Activated B cell treated with CpG ODN at 0.5 μM for 24 hours (primary cell): Measurements from ENCODE around the gene LRRK2. TPM values are rescaled to one million over a fixed set of nuclear protein-coding genes. Genes with fewer than 3 reads are reported as not detected.
A peak's percentile ranks its signal among the peaks of the same experiment; 100 is the strongest.

ENCODE experiments used
- ATAC-seq: fragments of 200-7000 bp; cut with Tn5 transposase; one replicate; pipeline ENCODE4 v1.10.0; 2021; ENCODE audit warnings: low read depth, mild to moderate bottlenecking, moderate library complexity
- CTCF ChIA-PET: fragments of 350-600 bp; sonication (Branson Sonifier 250); formaldehyde crosslinking; loops from one replicate; lab custom pipeline; 2021; ENCODE audit warnings: antibody characterized with exemption; lab: Charles Lee
- POLR2A ChIA-PET: fragments of 350-600 bp; sonication (Branson Sonifier 250); formaldehyde crosslinking; loops from one replicate; lab custom pipeline; 2021; ENCODE audit warnings: antibody characterized with exemption; lab: Charles Lee
- DNase-seq: peaks from one replicate; pipeline ENCODE4 v3.0.0; 2022
- H3K27ac Mint-ChIP-seq: one replicate; pipeline ENCODE4 v1.8.0; 2020; ENCODE audit warnings: mixed read lengths
- H3K27me3 Mint-ChIP-seq: one replicate; pipeline ENCODE4 v1.8.0; 2021; ENCODE audit warnings: mixed read lengths
- H3K36me3 Mint-ChIP-seq: one replicate; pipeline ENCODE4 v1.8.0; 2021; ENCODE audit warnings: low read depth, mixed read lengths
- H3K4me1 Mint-ChIP-seq: one replicate; pipeline ENCODE4 v1.8.0; 2021; ENCODE audit warnings: mixed read lengths
- H3K4me3 Mint-ChIP-seq: one replicate; pipeline ENCODE4 v1.8.0; 2020; ENCODE audit warnings: mild to moderate bottlenecking, mixed read lengths
- H3K9me3 Mint-ChIP-seq: one replicate; pipeline ENCODE4 v1.8.0; 2020; ENCODE audit warnings: mixed read lengths
- CTCF ChIP-seq: fragments of 200-600 bp; IDR thresholded peaks from one replicate; pipeline ENCODE4 v1.8.0; 2022; ENCODE audit warnings: antibody characterized with exemption, mild to moderate bottlenecking
- intact Hi-C: fragments of 100-400 bp; cut with micrococcal nuclease; formaldehyde crosslinking; loops from one replicate; pipeline ENCODE4 v1.15.1; 2024
- total RNA-seq: library from RNA; stranded (reverse); gene quantifications from 2 replicates; pipeline ENCODE4 v1.2.3, GENCODE V29; 2022

Gene LRRK2
- total RNA-seq, 1 donor from 2014 or later, result 71.7 TPM

DNA sequence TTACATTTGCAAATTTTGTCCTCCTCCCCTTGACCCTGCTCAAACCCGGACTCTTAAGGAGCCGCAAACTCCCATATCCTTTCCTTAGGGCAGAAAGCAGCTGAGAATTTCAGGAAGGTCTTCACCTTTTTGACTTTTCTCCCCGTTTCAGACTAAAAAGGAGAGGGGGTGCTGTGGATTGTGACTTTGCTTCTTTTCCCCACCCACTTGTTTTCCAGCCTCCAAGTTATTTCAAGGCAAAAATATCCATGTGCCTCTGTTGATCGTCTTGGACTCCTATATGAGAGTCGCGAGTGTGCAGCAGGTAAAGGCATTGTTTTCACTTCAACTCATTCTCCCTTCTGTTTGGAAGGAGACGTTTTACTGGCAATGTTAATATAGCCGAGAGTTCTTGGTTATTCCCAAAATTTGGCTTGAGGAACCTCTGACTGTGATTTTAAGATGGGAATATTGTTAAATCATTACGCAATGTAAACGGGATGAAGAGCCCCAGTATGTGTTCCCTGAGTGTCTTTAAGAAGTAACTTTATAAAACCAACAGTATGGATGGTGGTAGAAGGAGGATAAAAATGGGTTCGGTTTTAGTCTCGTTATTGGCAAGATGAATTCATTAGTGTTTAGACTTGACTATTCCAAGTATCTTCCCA, 663 bp downstream of the LRRK2 start:
- Mint-ChIP-seq H3K4me3 (peak overlapping the region; percentile 91), H3K27ac (peak overlapping the region; percentile 95), H3K27me3 (no peaks in the 10 kb centered on the region), H3K9me3 (peaks cover 7% of the 10 kb centered on the region), H3K36me3 (peaks cover 27% of the 10 kb centered on the region), H3K4me1 (peaks cover 69% of the 10 kb centered on the region)
- ChIA-PET CTCF (interaction anchor here (0.7 to 1.9 kb wide), 9 partner anchors 13 to 88 kb away, joined by 3 to 9 read pairs (median 4); no protein-coding TSS in a partner anchor), POLR2A (interaction anchor here (0.6 to 2.7 kb wide), 31 partner anchors 7 to 606 kb away, joined by 3 to 105 read pairs (median 10); partner anchors contain the start of genes ABCD2 and SLC2A13)
- no peak for TF ChIP-seq CTCF
- ATAC-seq (no peak), DNase-seq (no peak)
- intact Hi-C loops, result no loop called here

GRCh38 chr12:40225984-40226602, 1.3 kb downstream of the LRRK2 start:
- TF ChIP-seq CTCF, result no peak
- peaks cover 27% of the 10 kb centered on the region for H3K36me3 Mint-ChIP-seq
- H3K27ac Mint-ChIP-seq, result peak overlapping the region; percentile 95
- H3K27me3 Mint-ChIP-seq, result no peaks in the 10 kb centered on the region
- intact Hi-C loops, result loop anchor here (1.0 kb wide), 7 partner anchors 23 to 119 kb away; no protein-coding TSS in a partner anchor
- peak; percentile 51 for ATAC-seq
- ChIA-PET POLR2A (interaction anchor here (0.8 to 1.9 kb wide), 5 partner anchors 37 to 88 kb away, joined by 3 to 6 read pairs (median 5); no protein-coding TSS in a partner anchor), CTCF (interaction anchor here (1.0 to 1.4 kb wide), 2 partner anchors 18 to 88 kb away, joined by 4 read pairs; no protein-coding TSS in a partner anchor)
- H3K9me3 Mint-ChIP-seq, result peaks cover 7% of the 10 kb centered on the region
- DNase-seq, result no peak
- peak overlapping the region; percentile 91 for H3K4me3 Mint-ChIP-seq
- H3K4me1 Mint-ChIP-seq, result peaks cover 75% of the 10 kb centered on the region

- ChIA-PET POLR2A (interaction anchor here (0.8 to 1.9 kb wide), 5 partner anchors 37 to 87 kb away, joined by 3 to 6 read pairs (median 5); no protein-coding TSS in a partner anchor), CTCF (interaction anchor here (1.0 to 1.4 kb wide), 2 partner anchors 18 to 87 kb away, joined by 4 read pairs; no protein-coding TSS in a partner anchor)
- Mint-ChIP-seq H3K4me1 (peaks cover 72% of the 10 kb centered on the region), H3K27ac (peak overlapping the region; percentile 95), H3K36me3 (peaks cover 27% of the 10 kb centered on the region), H3K4me3 (peak overlapping the region; percentile 91), H3K9me3 (peaks cover 7% of the 10 kb centered on the region), H3K27me3 (no peaks in the 10 kb centered on the region)
- peak; percentile 7 for ATAC-seq
- peak; percentile 19 for DNase-seq
- intact Hi-C loops, result loop anchor here (1.0 kb wide), 7 partner anchors 23 to 119 kb away; no protein-coding TSS in a partner anchor
- no peak for TF ChIP-seq CTCF
These were observed 1.9 kb downstream of the LRRK2 start for GRCh38 chr12:40226705-40227104.

DNA sequence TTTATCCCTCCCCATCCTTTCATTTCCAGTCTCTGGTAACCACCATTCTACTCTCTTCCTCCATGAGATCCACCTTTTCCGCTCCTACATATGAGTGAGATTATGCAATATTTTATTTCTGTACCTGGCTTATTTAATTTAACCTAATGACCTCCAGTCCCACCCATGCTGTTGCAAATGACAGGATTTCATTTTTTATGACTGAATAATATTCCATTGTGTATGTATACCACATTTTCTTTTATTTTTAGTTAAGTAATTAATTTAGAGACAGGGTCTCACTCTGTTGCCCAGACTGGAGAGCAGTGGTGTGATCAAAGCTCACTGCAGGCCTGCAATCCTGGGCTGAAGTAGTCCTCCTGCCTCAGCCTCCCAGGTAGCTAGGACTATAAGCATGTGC, 2.6 kb downstream of the LRRK2 start:
- CTCF ChIA-PET, result interaction anchor here (1.4 kb wide), 1 partner anchor 19 kb away, joined by 4 read pairs; no protein-coding TSS in a partner anchor
- H3K4me3 Mint-ChIP-seq, result peak overlapping the region; percentile 2

More for the DNA sequence above, 2.6 kb downstream of the LRRK2 start:
- DNase-seq, result no peak
- TF ChIP-seq CTCF, result no peak
- peaks cover 33% of the 10 kb centered on the region for H3K36me3 Mint-ChIP-seq
- H3K27ac Mint-ChIP-seq, result peak overlapping the region; percentile 95
- peaks cover 73% of the 10 kb centered on the region for H3K4me1 Mint-ChIP-seq
- POLR2A ChIA-PET, result interaction anchor here (0.6 to 1.9 kb wide), 4 partner anchors 8 to 87 kb away, joined by 3 to 6 read pairs (median 3); no protein-coding TSS in a partner anchor
- intact Hi-C loops, result no loop called here
- ATAC-seq, result no peak
- H3K9me3 Mint-ChIP-seq, result peaks cover 7% of the 10 kb centered on the region
- no peaks in the 10 kb centered on the region for H3K27me3 Mint-ChIP-seq
